Cardiac fibroblast (primary cell): ENCODE data around the gene CUL9.

ENCODE experiments used
- DNase-seq, 2 donors: peaks; one replicate each; pipeline versions ENCODE4 v3.0.0 to v3.0.0-alpha.2; 2010; ENCODE audit warnings: low read depth in 2 of 2
- H3K4me3 ChIP-seq, 2 donors: replicated peaks in 1 of 2; 1 replicate in 1 of 2; 2 replicates in 1 of 2; pipeline ENCODE4 v1.5.1; 2011; ENCODE audit warnings: low read depth in 2 of 2, low read length in 2 of 2, mild to moderate bottlenecking in 2 of 2, moderate library complexity in 1 of 2
- TF ChIP-seq, protein P1 (sequence below): IDR thresholded peaks from one replicate; pipeline ENCODE4 v1.5.1; 2011; ENCODE audit warnings: low read depth, mild to moderate bottlenecking, low read length, inconsistent platforms

CUL9 gene

DNA sequence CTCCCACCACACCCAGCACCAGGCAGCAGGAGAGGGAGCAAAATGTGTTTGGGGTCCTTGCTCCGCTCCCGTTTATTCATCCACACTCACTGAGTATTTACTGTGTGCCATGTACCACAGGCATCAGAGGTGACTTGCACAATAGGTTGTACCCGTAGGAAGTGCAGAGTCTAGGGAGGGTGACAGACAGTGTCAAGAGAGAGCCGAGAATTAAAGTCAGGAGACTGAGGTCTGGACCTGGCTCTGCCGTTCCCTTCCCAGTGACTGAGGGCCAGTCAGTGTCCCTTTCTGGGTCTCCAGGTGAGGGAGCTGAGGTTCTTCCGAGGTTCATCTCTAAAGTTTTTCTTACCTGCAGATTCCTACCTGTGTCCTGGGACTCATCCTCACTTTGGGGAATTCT is 83.6 kb downstream of the CUL9 start:
- no peak for DNase-seq

GRCh38 chr6:43267619-43268354 is 85.8 kb downstream of the CUL9 start:
- TF ChIP-seq, protein P1, sequence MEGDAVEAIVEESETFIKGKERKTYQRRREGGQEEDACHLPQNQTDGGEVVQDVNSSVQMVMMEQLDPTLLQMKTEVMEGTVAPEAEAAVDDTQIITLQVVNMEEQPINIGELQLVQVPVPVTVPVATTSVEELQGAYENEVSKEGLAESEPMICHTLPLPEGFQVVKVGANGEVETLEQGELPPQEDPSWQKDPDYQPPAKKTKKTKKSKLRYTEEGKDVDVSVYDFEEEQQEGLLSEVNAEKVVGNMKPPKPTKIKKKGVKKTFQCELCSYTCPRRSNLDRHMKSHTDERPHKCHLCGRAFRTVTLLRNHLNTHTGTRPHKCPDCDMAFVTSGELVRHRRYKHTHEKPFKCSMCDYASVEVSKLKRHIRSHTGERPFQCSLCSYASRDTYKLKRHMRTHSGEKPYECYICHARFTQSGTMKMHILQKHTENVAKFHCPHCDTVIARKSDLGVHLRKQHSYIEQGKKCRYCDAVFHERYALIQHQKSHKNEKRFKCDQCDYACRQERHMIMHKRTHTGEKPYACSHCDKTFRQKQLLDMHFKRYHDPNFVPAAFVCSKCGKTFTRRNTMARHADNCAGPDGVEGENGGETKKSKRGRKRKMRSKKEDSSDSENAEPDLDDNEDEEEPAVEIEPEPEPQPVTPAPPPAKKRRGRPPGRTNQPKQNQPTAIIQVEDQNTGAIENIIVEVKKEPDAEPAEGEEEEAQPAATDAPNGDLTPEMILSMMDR = no peak
- DNase-seq = no peak

More for the DNA sequence above, 83.6 kb downstream of the CUL9 start:
- no peak overlapping the region for H3K4me3 ChIP-seq
- TF ChIP-seq, protein P1 = no peak

DNA sequence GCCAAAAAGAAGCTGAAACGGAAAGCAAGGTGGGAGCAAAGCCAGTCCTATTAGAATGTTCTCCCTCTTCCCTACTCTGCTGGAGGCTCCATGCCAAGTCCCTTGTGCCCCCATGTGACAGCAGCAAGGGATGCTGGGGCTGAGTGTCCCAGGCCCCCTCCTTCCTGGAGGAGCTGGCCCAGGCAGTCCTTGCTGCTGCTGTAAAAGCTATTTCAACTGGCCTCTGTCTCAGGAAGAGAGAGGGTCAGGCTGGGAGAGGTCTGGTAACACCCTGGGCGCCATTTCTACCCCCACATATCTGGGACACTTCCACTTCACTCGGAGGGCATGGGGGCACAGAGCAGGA is 86.3 kb downstream of the CUL9 start:
- TF ChIP-seq, protein P1 = no peak
- H3K4me3 ChIP-seq = no peak overlapping the region
- DNase-seq = no peak

More at GRCh38 chr6:43267619-43268354, 85.8 kb downstream of the CUL9 start:
- H3K4me3 ChIP-seq = no peak overlapping the region

DNA sequence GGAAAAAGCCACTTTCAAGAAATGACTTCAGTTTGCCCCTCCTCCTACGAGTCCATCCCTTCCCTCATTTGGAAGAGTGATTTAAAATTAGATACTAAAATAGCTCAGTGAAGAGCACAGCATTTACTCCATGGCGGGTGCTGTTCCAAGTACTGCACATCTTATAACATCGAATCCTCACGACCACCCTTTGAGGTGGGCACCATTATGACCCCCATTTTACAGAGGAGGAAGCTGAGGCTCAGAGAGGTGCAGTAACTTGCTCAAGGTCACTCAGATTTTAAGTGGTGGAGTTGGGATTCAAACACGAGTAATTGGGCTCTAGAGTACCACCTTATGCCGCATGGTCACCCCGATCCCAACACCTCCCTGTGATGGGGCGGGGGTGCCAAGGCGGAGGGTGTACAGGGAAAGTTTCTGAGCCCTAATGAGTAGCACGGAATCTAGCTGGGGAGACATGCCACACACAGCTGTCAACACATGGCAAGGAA is 86.8 kb downstream of the CUL9 start:
- no peak overlapping the region for H3K4me3 ChIP-seq
- TF ChIP-seq, protein P1 = no peak
- no peak for DNase-seq

- peak overlapping the region; percentile 16 to 21 for H3K4me3 ChIP-seq
- TF ChIP-seq, protein P1 = no peak
- no peak for DNase-seq
Measured at GRCh38 chr6:43269273-43270007, 87.4 kb downstream of the CUL9 start.

- no peak overlapping the region for H3K4me3 ChIP-seq
- DNase-seq = no peak
- TF ChIP-seq, protein P1 = no peak
Measured at GRCh38 chr6:43271103-43271815, 89.3 kb downstream of the CUL9 start.
